PFSK-1 (cell line): ENCODE data around the gene CFAP20.

Source experiments
- POLR2AphosphoS5 ChIP-seq: IDR thresholded peaks from 2 replicates; pipeline ENCODE4 v1.6.1; 2012; ENCODE audit warnings: low read depth, mild to moderate bottlenecking, control low read depth, low read length, moderate library complexity
- SIN3A ChIP-seq: IDR thresholded peaks from 2 replicates; pipeline ENCODE4 v1.6.1; 2012; ENCODE audit warnings: mild to moderate bottlenecking, low read length, moderate library complexity, borderline replicate concordance; ENCODE audit not compliant: insufficient read depth
- TAF1 ChIP-seq: IDR thresholded peaks from 2 replicates; pipeline ENCODE4 v1.6.1; 2012; ENCODE audit warnings: low read length, control low read depth, borderline replicate concordance; ENCODE audit not compliant: insufficient read depth
- TF ChIP-seq, protein P1 (sequence below), 2 experiments: IDR thresholded peaks; 2 replicates each; pipeline versions ENCODE4 v1.6.1 to v1.8.0; 2011 to 2012; ENCODE audit warnings: low read depth in 2 of 2, low read length in 2 of 2, control low read depth in 1 of 2, inconsistent platforms in 1 of 2, mild to moderate bottlenecking in 1 of 2, moderate library complexity in 1 of 2; ENCODE audit not compliant: insufficient read depth in 1 of 2

DNA sequence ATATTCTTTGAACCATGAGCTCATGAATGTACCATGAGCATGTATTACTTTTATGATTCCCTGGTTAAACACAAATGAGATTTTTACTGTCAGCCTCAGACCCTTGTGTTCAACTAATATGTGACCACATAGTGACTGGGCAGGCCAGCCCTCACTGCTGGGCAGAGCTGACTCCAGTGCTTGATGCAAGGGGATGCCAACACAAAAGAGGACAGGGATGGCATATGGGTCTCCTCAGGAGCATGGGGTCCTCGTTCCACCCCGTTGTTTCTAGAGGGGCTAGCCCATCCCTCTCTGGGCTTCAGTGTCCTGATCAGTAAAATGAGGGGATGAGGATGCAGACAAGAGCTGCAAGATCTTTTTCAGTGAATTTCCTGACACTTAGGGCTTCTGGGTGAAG lies 19.3 kb downstream of the CFAP20 start:
- TF ChIP-seq POLR2AphosphoS5 = no peak
- TF ChIP-seq SIN3A = no peak
- TF ChIP-seq TAF1 = no peak
- TF ChIP-seq, protein P1, sequence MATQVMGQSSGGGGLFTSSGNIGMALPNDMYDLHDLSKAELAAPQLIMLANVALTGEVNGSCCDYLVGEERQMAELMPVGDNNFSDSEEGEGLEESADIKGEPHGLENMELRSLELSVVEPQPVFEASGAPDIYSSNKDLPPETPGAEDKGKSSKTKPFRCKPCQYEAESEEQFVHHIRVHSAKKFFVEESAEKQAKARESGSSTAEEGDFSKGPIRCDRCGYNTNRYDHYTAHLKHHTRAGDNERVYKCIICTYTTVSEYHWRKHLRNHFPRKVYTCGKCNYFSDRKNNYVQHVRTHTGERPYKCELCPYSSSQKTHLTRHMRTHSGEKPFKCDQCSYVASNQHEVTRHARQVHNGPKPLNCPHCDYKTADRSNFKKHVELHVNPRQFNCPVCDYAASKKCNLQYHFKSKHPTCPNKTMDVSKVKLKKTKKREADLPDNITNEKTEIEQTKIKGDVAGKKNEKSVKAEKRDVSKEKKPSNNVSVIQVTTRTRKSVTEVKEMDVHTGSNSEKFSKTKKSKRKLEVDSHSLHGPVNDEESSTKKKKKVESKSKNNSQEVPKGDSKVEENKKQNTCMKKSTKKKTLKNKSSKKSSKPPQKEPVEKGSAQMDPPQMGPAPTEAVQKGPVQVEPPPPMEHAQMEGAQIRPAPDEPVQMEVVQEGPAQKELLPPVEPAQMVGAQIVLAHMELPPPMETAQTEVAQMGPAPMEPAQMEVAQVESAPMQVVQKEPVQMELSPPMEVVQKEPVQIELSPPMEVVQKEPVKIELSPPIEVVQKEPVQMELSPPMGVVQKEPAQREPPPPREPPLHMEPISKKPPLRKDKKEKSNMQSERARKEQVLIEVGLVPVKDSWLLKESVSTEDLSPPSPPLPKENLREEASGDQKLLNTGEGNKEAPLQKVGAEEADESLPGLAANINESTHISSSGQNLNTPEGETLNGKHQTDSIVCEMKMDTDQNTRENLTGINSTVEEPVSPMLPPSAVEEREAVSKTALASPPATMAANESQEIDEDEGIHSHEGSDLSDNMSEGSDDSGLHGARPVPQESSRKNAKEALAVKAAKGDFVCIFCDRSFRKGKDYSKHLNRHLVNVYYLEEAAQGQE (IDR thresholded peaks at IDR 0.05; ENCODE audit: insufficient read depth in 1 of 2, low read depth in 2 of 2, low read length in 2 of 2) = no peak
